GM12878 (cell line): ENCODE data around the gene GAS6. TPM values are rescaled to one million over a fixed set of nuclear protein-coding genes. Genes with fewer than 3 reads are reported as not detected.

Source experiments
- ATAC-seq: fragments of 200-7000 bp; cut with Tn5 transposase; 3 replicates; pipeline ENCODE4 v1.9.1; 2020; ENCODE audit warnings: mild to moderate bottlenecking, moderate library complexity
- BruUV-seq: library from RNA; stranded (reverse); fragments of 400-500 nt; replicated peaks from 2 replicates; lab custom pipeline; 2021; lab: Mats Ljungman, UMichigan
- CTCF ChIA-PET: fragments of 300-600 bp; sonication (Branson Sonifier 250); formaldehyde crosslinking; extraction: SDS; loops from one replicate; lab custom pipeline; 2021; ENCODE audit warnings: inconsistent platforms; lab: Yijun Ruan, JAX
- POLR2A ChIA-PET: fragments of 350-600 bp; formaldehyde crosslinking; extraction: SDS; loops from one replicate; lab custom pipeline; 2021; ENCODE audit warnings: inconsistent platforms; lab: Charles Lee
- RAD21 ChIA-PET: fragments of 300-600 bp; sonication (Branson Sonifier 250); formaldehyde crosslinking; loops from one replicate; lab custom pipeline; 2023; ENCODE audit warnings: antibody characterized with exemption; ENCODE audit not compliant: unreplicated experiment; lab: Charles Lee
- SMC1A ChIA-PET: fragments of 300-600 bp; sonication (Branson Sonifier 250); formaldehyde crosslinking; loops from one replicate; lab custom pipeline; 2023; ENCODE audit not compliant: unreplicated experiment, uncharacterized antibody; lab: Charles Lee
- DNase-seq: peaks from one replicate; pipeline ENCODE4 v3.0.0-alpha.2; 2011; ENCODE audit warnings: low read depth, low spot score
- FAIRE-seq: peaks from 3 replicates; lab custom pipeline; 2011; peaks lifted over from hg19 to GRCh38; lab: Jason Lieb, UNC
- H2AFZ ChIP-seq: 2 replicates; pipeline ENCODE4 v1.6.0; 2011; ENCODE audit warnings: low read depth, low read length, control low read depth; ENCODE audit not compliant: control insufficient read depth
- H3K27ac ChIP-seq: 2 replicates; pipeline ENCODE4 v1.5.1; 2011; ENCODE audit warnings: control low read depth; ENCODE audit not compliant: control insufficient read depth, insufficient read depth
- H3K27me3 ChIP-seq, 2 experiments: replicated peaks in 1 of 2; 2 replicates each; pipeline versions ENCODE4 v1.6.0 to v1.6.1; 2011; ENCODE audit warnings: low read length in 1 of 2; ENCODE audit not compliant: control insufficient read depth in 2 of 2, insufficient read depth in 2 of 2
- H3K36me3 ChIP-seq, 2 experiments: 2 replicates each; pipeline ENCODE4 v1.5.1; 2011; ENCODE audit warnings: low read length in 1 of 2; ENCODE audit not compliant: control insufficient read depth in 2 of 2, insufficient read depth in 2 of 2
- H3K4me1 ChIP-seq: 2 replicates; pipeline ENCODE4 v1.6.1; 2011; ENCODE audit warnings: mild to moderate bottlenecking, low read length, moderate library complexity, mixed read lengths; ENCODE audit not compliant: control insufficient read depth, insufficient read depth
- H3K4me2 ChIP-seq: 2 replicates; pipeline ENCODE4 v1.6.0; 2011; ENCODE audit warnings: control low read depth; ENCODE audit not compliant: control insufficient read depth, insufficient read depth
- H3K4me3 ChIP-seq: fragments of 200-600 bp; sonication (generic); 2 replicates; pipeline ENCODE4 v1.5.1; 2016
- H3K79me2 ChIP-seq: 2 replicates; pipeline ENCODE4 v1.6.0; 2011; ENCODE audit warnings: low read length; ENCODE audit not compliant: control insufficient read depth, insufficient read depth
- H3K9ac ChIP-seq: 2 replicates; pipeline ENCODE4 v1.8.0; 2011; ENCODE audit warnings: low read length, control low read depth, mixed read lengths; ENCODE audit not compliant: control insufficient read depth, insufficient read depth
- H3K9me3 ChIP-seq: replicated peaks from 3 replicates; pipeline ENCODE4 v1.5.1; 2011; ENCODE audit warnings: mild to moderate bottlenecking, low read length; ENCODE audit not compliant: control insufficient read depth, insufficient read depth
- H4K20me1 ChIP-seq: 2 replicates; pipeline ENCODE4 v1.6.0; 2011; ENCODE audit not compliant: control insufficient read depth, insufficient read depth
- ATF3 ChIP-seq: IDR thresholded peaks from 2 replicates; pipeline ENCODE4 v1.6.1; 2011; ENCODE audit warnings: low read depth, mild to moderate bottlenecking, low read length, moderate library complexity, borderline replicate concordance; ENCODE audit errors: extremely low read depth
- ETV6 ChIP-seq, 2 experiments: fragments of 450-650 bp in 1 of 2; IDR thresholded peaks in 1 of 2; conservative IDR thresholded peaks in 1 of 2; 2 replicates each; pipeline ENCODE4 v1.6.1; 2014; ENCODE audit warnings: antibody characterized with exemption in 1 of 2, borderline replicate concordance in 1 of 2, low read depth in 1 of 2, mild to moderate bottlenecking in 1 of 2, moderate library complexity in 1 of 2
- HCFC1 ChIP-seq: fragments of 150-350 bp; IDR thresholded peaks from 2 replicates; pipeline ENCODE4 v1.6.1; 2014; ENCODE audit warnings: low read length
- HSF1 ChIP-seq: fragments of 150-350 bp; IDR thresholded peaks from 2 replicates; pipeline ENCODE4 v1.6.1; 2014; ENCODE audit warnings: mild to moderate bottlenecking, low read depth, low read length
- PKNOX1 ChIP-seq: fragments of 450-650 bp; IDR thresholded peaks from 2 replicates; pipeline ENCODE4 v1.6.1; 2016; ENCODE audit warnings: mild to moderate bottlenecking
- RAD21 ChIP-seq: IDR thresholded peaks from 2 replicates; pipeline ENCODE4 v1.6.1; 2011; ENCODE audit warnings: mild to moderate bottlenecking, low read depth, low read length, moderate library complexity; ENCODE audit not compliant: insufficient read depth
- RFX5 ChIP-seq: IDR thresholded peaks from 2 replicates; pipeline ENCODE4 v1.6.1; 2011; ENCODE audit warnings: low read depth, low read length, improper control_type of control experiment
- SMAD1 ChIP-seq: fragments of 450-650 bp; IDR thresholded peaks from 2 replicates; pipeline ENCODE4 v1.6.1; 2018; ENCODE audit warnings: mild to moderate bottlenecking, low read depth; ENCODE audit not compliant: partially characterized antibody
- SUPT20H ChIP-seq: IDR thresholded peaks from 2 replicates; pipeline ENCODE4 v1.6.1; 2011; ENCODE audit warnings: low read depth, mild to moderate bottlenecking, low read length, moderate library complexity, borderline replicate concordance; ENCODE audit not compliant: control insufficient read depth
- ZBTB4 ChIP-seq: fragments of 450-650 bp; formaldehyde crosslinking; IDR thresholded peaks from 2 replicates; pipeline ENCODE4 v1.4.0; 2022; ENCODE audit warnings: mild to moderate bottlenecking, moderate library complexity
- ZNF592 ChIP-seq: fragments of 450-650 bp; IDR thresholded peaks from 2 replicates; pipeline ENCODE4 v1.6.1; 2017; ENCODE audit warnings: mild to moderate bottlenecking, moderate library complexity
- WGBS: methylation state at CpG from one replicate; pipeline ENCODE4 v1.1.6; 2016; ENCODE audit warnings: low lambda C conversion rate; ENCODE audit not compliant: insufficient replicate concordance, insufficient coverage; ENCODE audit errors: missing lambda C conversion rate; 5-methylcytosine and 5-hydroxymethylcytosine counted together
- in situ Hi-C: fragments of 300-500 bp; cut with MboI; formaldehyde crosslinking; loops from 9 replicates; pipeline ENCODE4 v1.14.3; 2018; ENCODE audit warnings: mixed read lengths
- intact Hi-C: fragments of 100-400 bp; cut with micrococcal nuclease; formaldehyde crosslinking; loops from one replicate; pipeline ENCODE4 v1.14.2; 2022; ENCODE audit not compliant: unreplicated experiment
- polyA plus RNA-seq, 11 experiments: library from polyadenylated mRNA; depleted of rRNA in 4 of 11; unstranded in 6 of 11; stranded (reverse) in 5 of 11; fragments of >200 nt; fragmentation: Nextera tagmentation in 4 of 11; fragmentation: Illumina TruSeq in 1 of 11; extraction: Ambion mirVana in 4 of 11; extraction: Trizol in 1 of 11; gene quantifications; 1 replicate in 1 of 11; 2 replicates in 10 of 11; pipeline versions ENCODE4 v1.2.1 to v1.2.3, GENCODE V29; 2011 to 2016; ENCODE audit warnings: inconsistent platforms in 2 of 11, missing spikeins in 2 of 11, low read depth in 1 of 11
- total RNA-seq, 4 experiments: library from RNA; depleted of rRNA in 3 of 4; stranded (reverse); fragments of >200 nt in 3 of 4; fragmentation: Illumina TruSeq in 1 of 4; extraction: Trizol in 1 of 4; gene quantifications; 2 replicates each; pipeline versions ENCODE4 v1.2.1 to v1.2.3, GENCODE V29; 2013 to 2021

GAS6 gene
- total and polyA plus RNA-seq, 10 of the 15 experiments (the other 5 are each of a cell fraction or from before 2014, with no cell fraction given) = 0.03 to 0.59 (median 0.10) TPM; not detected in 2

GRCh38 chr13:113771709-113772331 is 92.1 kb downstream of the GAS6 start:
- no peak for ATAC-seq
- ChIA-PET CTCF (no interaction called here), POLR2A (no interaction called here)
- TF ChIP-seq HCFC1 (no peak), SMAD1 (no peak), ZBTB4 (no peak), HSF1 (no peak), RFX5 (no peak), ATF3 (no peak), PKNOX1 (no peak), RAD21 (no peak), ZNF592 (no peak), SUPT20H (no peak), ETV6 (conservative IDR thresholded peaks at IDR 0.05 in 1 of 2, IDR thresholded peaks at IDR 0.05 in 1 of 2; ENCODE audit: borderline replicate concordance in 1 of 2, low read depth in 1 of 2) (no peak)

More at GRCh38 chr13:113771709-113772331, 92.1 kb downstream of the GAS6 start:
- 2% methylated on average over 4 of the region's 4 CpGs for WGBS
- in situ Hi-C loops (no loop called here), intact Hi-C loops (no loop called here)
- ChIA-PET RAD21 (no interaction called here), SMC1A (no interaction called here)
- Histone ChIP-seq H3K36me3 (no peaks in the 10 kb centered on the region), H3K27ac (no peak overlapping the region), H4K20me1 (no peaks in the 10 kb centered on the region), H3K4me2 (no peak overlapping the region), H3K79me2 (no peaks in the 10 kb centered on the region), H3K27me3 (no peaks in the 10 kb centered on the region; a peak in 1 of 4 replicates), H3K9ac (no peak overlapping the region), H2AFZ (no peak overlapping the region), H3K4me1 (no peaks in the 10 kb centered on the region), H3K9me3 (no peaks in the 10 kb centered on the region), H3K4me3 (no peak overlapping the region)
- BruUV-seq = no TSS peak
- no peak for FAIRE-seq
- no peak for DNase-seq
